CD4-positive, alpha-beta T cell treated with Interleukin-6 at 100 ng/mL for 8 hours (primary cell): ENCODE data around the gene LRP3.
"Not testable (repeated sequence)": the region's sequence is repeated elsewhere in the genome, so short reads cannot be mapped to it uniquely, and the experiment has no call there.

Experiments
- DNase-seq: peaks from one replicate; pipeline ENCODE4 v3.0.0-alpha.2; 2020; ENCODE audit warnings: mixed read lengths, low spot score

LRP3 gene

DNA sequence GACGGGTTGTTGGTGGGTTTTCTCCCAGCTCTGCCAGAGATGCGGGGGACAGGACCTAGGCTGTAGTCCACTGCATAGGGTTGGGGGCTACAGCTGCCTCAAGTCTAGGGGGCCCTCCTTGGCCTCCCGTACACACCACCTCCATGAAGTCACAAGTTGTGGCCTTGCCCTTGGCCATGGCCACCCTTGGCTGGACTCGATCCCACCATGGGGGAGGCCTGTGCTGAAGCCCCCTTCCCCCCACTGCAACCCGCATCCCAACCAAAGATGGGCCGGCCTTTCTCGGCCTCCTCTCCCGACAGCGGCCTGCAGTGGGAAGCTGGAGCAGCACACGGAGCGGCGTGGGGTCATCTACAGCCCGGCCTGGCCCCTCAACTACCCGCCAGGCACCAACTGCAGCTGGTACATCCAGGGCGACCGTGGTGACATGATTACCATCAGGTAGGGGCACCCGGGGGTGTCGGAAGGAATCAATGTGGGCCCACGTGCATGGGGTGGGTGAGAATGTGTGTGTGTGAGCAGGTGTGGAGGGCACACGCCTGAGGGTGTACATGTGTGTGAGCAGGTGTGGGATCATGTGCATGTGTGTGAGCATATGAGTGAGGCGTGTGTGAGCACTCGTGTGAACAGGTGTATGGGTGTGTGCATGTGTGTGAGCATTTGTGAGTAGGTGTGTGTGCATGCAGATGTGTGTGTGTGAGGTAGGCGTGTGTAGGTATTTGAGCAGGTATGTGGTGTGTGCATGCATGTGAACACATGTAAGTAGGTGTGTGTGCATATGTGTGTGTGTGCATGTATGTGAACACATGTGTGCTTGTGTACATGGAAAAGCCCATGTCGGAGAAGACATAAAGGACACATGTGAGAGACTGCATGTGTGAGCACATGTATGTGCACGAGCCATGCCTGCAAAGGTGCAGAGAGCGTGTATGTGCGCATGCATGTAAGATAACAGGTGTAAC, 8.7 kb downstream of the LRP3 start:
- DNase-seq, result no peak

GRCh38 chr19:33203529-33203928, 9.4 kb downstream of the LRP3 start:
- no peak for DNase-seq

- DNase-seq, result no peak
Measured at GRCh38 chr19:33204136-33204973, 10.2 kb downstream of the LRP3 start.

- no peak for DNase-seq
Measured at GRCh38 chr19:33205110-33205509, 11.0 kb downstream of the LRP3 start.

GRCh38 chr19:33205531-33206260, 11.6 kb downstream of the LRP3 start:
- DNase-seq, result no peak

- no peak for DNase-seq
Measured at GRCh38 chr19:33206261-33207039, 12.3 kb downstream of the LRP3 start.

DNA sequence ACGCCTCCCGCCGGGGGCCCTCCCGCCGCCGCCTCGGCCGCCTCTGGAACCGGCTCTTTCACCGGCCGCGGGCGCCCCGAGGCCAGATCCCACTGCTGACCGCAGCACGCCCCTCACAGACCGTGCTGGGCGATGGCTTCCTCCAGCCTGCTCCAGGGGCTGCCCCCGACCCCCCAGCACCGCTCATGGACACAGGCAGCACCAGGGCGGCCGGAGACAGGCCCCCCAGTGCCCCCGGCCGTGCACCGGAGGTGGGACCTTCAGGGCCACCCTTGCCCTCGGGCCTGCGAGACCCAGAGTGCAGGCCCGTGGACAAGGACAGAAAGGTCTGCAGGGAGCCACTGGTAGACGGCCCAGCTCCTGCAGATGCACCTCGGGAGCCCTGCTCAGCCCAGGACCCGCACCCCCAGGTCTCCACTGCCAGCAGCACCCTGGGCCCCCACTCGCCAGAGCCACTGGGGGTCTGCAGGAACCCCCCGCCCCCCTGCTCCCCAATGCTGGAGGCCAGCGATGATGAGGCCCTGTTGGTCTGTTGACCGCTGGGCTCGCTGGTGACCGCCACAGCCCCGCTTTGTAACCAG, 13.0 kb downstream of the LRP3 start:
- no peak for DNase-seq

DNA sequence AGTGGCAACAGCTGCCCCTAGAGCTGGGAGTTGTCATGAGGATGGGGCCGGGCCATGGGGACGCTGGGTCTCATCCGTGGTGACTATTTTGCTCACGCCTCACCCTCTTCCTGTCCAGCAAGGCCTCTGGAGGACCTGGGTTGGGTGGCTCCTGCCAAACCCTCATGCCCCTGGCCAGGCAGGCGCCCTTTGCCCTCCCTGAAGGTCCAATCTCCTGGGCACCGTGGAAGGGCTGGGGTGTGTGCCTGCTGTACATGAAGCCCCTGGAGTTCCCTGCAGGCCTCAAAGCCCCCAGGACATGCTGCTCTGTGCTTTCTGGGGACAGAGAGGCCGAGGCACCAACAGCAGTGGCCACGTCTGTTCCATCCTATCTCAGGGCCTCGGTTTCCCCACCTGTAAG, 13.8 kb downstream of the LRP3 start:
- DNase-seq, result no peak

GRCh38 chr19:33208371-33208895, 14.3 kb downstream of the LRP3 start:
- DNase-seq, result no peak

DNA sequence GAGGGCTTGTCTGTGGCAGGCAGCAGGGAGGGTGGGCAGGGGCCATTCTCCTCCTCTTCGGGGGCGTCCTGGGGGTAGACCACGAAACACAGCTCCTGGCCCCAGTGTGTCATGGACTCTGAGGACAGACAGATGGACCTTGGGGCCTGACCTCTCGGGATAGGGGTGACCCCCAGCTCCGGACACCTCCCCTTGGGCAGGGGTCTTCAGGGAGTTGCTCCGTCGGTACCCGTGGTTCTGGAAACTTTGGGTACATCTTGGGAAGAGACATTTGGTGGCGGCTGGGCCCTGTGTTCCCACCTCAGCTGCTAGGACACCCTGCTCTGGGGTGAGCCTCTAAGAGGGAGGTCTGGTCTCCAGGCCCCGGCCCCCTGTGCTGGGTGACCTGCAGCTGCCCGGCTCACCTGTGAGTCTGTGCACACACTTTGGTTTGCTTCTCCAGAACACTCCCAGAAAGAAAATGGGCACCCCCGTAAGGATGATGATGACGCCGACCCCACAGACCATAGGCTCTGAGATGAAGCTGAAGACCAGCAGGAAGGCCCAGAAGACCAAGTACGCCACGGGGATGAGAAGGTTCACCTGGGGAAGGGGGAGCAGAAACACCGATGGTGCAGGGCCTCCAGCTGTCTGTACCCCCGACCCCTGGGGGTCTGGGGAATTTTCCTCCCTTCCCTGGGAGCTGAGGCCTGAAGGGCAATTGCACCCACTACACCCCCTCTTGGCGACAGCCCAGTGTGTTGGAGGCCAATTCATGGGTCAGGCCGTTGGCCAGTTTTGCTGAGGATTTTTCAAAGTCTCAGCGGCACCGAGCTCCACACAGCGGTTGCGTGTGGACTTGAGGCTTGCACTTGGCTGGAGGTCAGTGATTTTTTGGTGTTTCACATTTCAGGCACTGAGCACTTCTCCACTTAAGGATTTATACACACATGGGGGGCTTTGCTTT, 15.0 kb downstream of the LRP3 start:
- no peak for DNase-seq

- not testable (repeated sequence) for DNase-seq
Measured at GRCh38 chr19:33209850-33210230, 15.7 kb downstream of the LRP3 start.

GRCh38 chr19:33210266-33210940, 16.3 kb downstream of the LRP3 start:
- no peak for DNase-seq

- no peak for DNase-seq
Measured at GRCh38 chr19:33211794-33212435, 17.8 kb downstream of the LRP3 start.

- no peak for DNase-seq
Measured at GRCh38 chr19:33212436-33213172, 18.5 kb downstream of the LRP3 start.

DNA sequence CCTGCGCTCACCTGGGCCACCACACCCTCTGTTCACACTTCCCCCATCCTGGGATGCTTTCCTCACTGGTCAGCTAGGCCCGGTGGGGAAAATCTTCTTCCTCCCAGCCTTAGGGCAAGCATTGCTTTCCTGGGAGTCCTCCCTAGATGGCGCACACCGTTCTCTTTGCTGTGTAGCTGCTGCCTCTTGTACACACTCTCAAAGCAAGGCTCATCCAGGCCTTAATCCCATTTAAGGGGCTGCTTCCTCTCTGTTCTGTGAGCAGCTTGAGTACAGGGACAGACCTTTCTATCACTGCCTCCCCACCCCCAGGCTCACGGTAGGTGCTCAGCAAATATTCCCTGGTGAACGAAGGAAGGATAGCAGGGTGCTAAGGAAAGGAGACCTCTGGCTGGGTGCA, 20.5 kb downstream of the LRP3 start:
- DNase-seq, result no peak

GRCh38 chr19:33215438-33216197, 21.5 kb downstream of the LRP3 start:
- DNase-seq, result no peak

DNA sequence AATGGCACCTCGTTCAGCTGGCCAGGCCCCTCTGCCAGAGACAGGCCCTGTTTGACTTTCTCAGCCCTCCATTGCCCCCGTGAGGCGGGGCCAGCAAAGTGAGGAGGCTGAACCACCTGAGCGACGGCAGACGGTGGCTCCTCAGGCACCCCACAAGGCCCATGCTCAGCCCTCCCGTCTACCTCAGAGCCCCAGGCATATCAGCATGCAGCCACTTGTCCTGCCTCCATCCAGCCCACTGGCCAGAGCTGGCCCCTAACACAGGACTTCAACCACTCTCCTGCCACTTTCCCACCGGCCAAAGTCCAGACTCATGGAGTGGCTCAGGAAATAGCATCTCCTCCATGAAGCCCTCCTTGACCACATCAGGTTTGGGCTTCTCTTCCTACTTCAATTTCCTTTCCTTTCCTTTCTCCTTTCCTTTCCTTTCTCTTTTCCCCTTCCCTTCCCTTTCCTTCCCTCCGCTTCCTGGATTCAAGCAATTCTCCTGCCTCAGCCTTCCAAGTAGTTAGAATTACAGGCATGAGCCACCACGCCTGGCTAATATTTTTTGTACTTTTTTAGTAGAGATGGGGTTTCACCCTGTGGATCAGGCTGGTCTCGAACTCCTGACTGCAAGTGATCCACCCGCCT, 22.2 kb downstream of the LRP3 start:
- no peak for DNase-seq
